Stomach (tissue), 9 donors: Measurements from ENCODE around the gene SCNN1B. TPM values are rescaled to one million over a fixed set of nuclear protein-coding genes. Genes with fewer than 3 reads are reported as not detected.

Experiments used
- DNase-seq, 2 donors: peaks; one replicate each; pipeline versions ENCODE4 v3.0.0 to v3.0.0-alpha.2; 2013 to 2019
- H3K27ac ChIP-seq, 5 donors: fragments of 200-600 bp in 4 of 5; sonication (generic) in 4 of 5; one replicate each; pipeline ENCODE4 v1.5.1; 2013 to 2019; ENCODE audit warnings: mild to moderate bottlenecking in 1 of 5, moderate library complexity in 1 of 5
- H3K27me3 ChIP-seq, 3 donors: fragments of 200-600 bp; sonication (generic); one replicate each; pipeline ENCODE4 v1.5.1; 2017 to 2019; ENCODE audit warnings: mixed run types in 1 of 3
- H3K36me3 ChIP-seq, 4 donors: fragments of 200-600 bp; sonication (generic); 1 replicate in 3 of 4; 2 replicates in 1 of 4; pipeline ENCODE4 v1.5.1; 2016 to 2019
- H3K4me1 ChIP-seq, 4 donors: fragments of 200-600 bp; sonication (generic); one replicate each; pipeline ENCODE4 v1.5.1; 2016 to 2019
- H3K4me3 ChIP-seq, 4 donors: fragments of 200-600 bp; sonication (generic) in 3 of 4; one replicate each; pipeline ENCODE4 v1.5.1; 2016 to 2019; ENCODE audit warnings: mild to moderate bottlenecking in 1 of 4
- H3K9me3 ChIP-seq, 4 donors: fragments of 200-600 bp; sonication (generic); one replicate each; pipeline ENCODE4 v1.5.1; 2016 to 2019
- CTCF ChIP-seq, 7 experiments: fragments of 450-650 bp in 4 of 7; fragments of 200-600 bp in 3 of 7; sonication (generic) in 3 of 7; IDR thresholded peaks; one replicate each; pipeline ENCODE4 v1.5.1; 2016 to 2019; ENCODE audit warnings: antibody characterized with exemption in 7 of 7, control low read depth in 2 of 7, mild to moderate bottlenecking in 1 of 7
- EP300 ChIP-seq: sonication (generic); formaldehyde crosslinking; IDR thresholded peaks from one replicate; pipeline ENCODE4 v1.6.1; 2017; ENCODE audit warnings: antibody characterized with exemption
- POLR2A ChIP-seq, 4 donors: fragments of 450-650 bp; IDR thresholded peaks; one replicate each; pipeline ENCODE4 v1.6.1; 2016; ENCODE audit warnings: antibody characterized with exemption in 4 of 4, control low read depth in 2 of 4, mild to moderate bottlenecking in 1 of 4, moderate library complexity in 1 of 4
- POLR2AphosphoS5 ChIP-seq, 3 donors: sonication (generic); formaldehyde crosslinking; IDR thresholded peaks; one replicate each; pipeline ENCODE4 v1.6.1; 2016; ENCODE audit warnings: antibody characterized with exemption in 3 of 3
- WGBS, 5 donors: extraction: QIAGEN DNeasy Blood & Tissue Kit in 3 of 5; methylation state at CpG; one replicate each; pipeline versions ENCODE4 v1.1.5 to v1.1.7; 2013 to 2018; 5-methylcytosine and 5-hydroxymethylcytosine counted together
- intact Hi-C: fragments of 100-400 bp; cut with DNase I; formaldehyde crosslinking; loops from one replicate; pipeline ENCODE4 v1.15.1; 2023; ENCODE audit warnings: low total_unique reads
- polyA plus RNA-seq, 3 donors: library from polyadenylated mRNA; stranded (reverse); fragments of 200-250 nt; gene quantifications; one replicate each; pipeline ENCODE4 v1.2.3, GENCODE V29; 2013
- total RNA-seq, 5 donors: library from RNA; depleted of rRNA; stranded (reverse); fragments of >200 nt; gene quantifications; one replicate each; pipeline versions ENCODE4 v1.1.0 to v1.2.3, GENCODE V29; 2014 to 2016
- donor health status: healthy with polysubstance abuse.
- donor health status: Bipolar disorder and iron deficiency.
- donor health status: healthy.

Gene SCNN1B
- total and polyA plus RNA-seq, 8 donors = 4.1 to 97.3 (median 21.8) TPM

GRCh38 chr16:23282568-23282967 lies 19.5 kb upstream of the SCNN1B start:
- WGBS, 5 donors = 62 to 92% (median 77%) methylated on average over 1 of the region's 1 CpG
- no peak overlapping the region for H3K27ac ChIP-seq

GRCh38 chr16:23283571-23283970 lies 18.5 kb upstream of the SCNN1B start:
- H3K36me3 ChIP-seq = no peaks in the 10 kb centered on the region
- no peak overlapping the region for H3K27ac ChIP-seq
- H3K9me3 ChIP-seq = no peaks in the 10 kb centered on the region
- no peak for DNase-seq
- intact Hi-C loops = no loop called here
- no peaks in the 10 kb centered on the region for H3K4me1 ChIP-seq
- 60 to 88% (median 78%) methylated on average over 2 of the region's 2 CpGs for WGBS, 5 donors
- H3K27me3 ChIP-seq = peaks cover 0 to 33% (median 0%) of the 10 kb centered on the region in 3 donors
- no peak for TF ChIP-seq CTCF (IDR thresholded peaks at IDR 0.05)
- TF ChIP-seq POLR2AphosphoS5 (IDR thresholded peaks at IDR 0.05) = no peak
- TF ChIP-seq POLR2A (IDR thresholded peaks at IDR 0.05) = no peak
- TF ChIP-seq EP300 = no peak
- H3K4me3 ChIP-seq = no peak overlapping the region

More at GRCh38 chr16:23282568-23282967, 19.5 kb upstream of the SCNN1B start:
- H3K36me3 ChIP-seq = no peaks in the 10 kb centered on the region
- no peaks in the 10 kb centered on the region for H3K4me1 ChIP-seq
- no peak for DNase-seq
- TF ChIP-seq CTCF (IDR thresholded peaks at IDR 0.05) = no peak
- no peak for TF ChIP-seq POLR2A (IDR thresholded peaks at IDR 0.05)
- no peak for TF ChIP-seq POLR2AphosphoS5 (IDR thresholded peaks at IDR 0.05)
- no peak for TF ChIP-seq EP300
- no peak overlapping the region for H3K4me3 ChIP-seq
- intact Hi-C loops = no loop called here
- H3K27me3 ChIP-seq = peaks cover 0 to 33% (median 0%) of the 10 kb centered on the region in 3 donors
- no peaks in the 10 kb centered on the region for H3K9me3 ChIP-seq

- DNase-seq = no peak
- H3K27ac ChIP-seq = no peak overlapping the region
- TF ChIP-seq POLR2A (IDR thresholded peaks at IDR 0.05) = no peak
- TF ChIP-seq POLR2AphosphoS5 (IDR thresholded peaks at IDR 0.05) = no peak
- no peak for TF ChIP-seq CTCF (IDR thresholded peaks at IDR 0.05)
- no peak for TF ChIP-seq EP300
- no peaks in the 10 kb centered on the region for H3K36me3 ChIP-seq
- 34 to 55% (median 53%) methylated on average over 2 of the region's 2 CpGs for WGBS, 5 donors
- no peak overlapping the region for H3K4me3 ChIP-seq
- H3K27me3 ChIP-seq = peaks cover 0 to 31% (median 0%) of the 10 kb centered on the region in 3 donors
- H3K4me1 ChIP-seq = no peaks in the 10 kb centered on the region
- no peaks in the 10 kb centered on the region for H3K9me3 ChIP-seq
- intact Hi-C loops = no loop called here
Observed at GRCh38 chr16:23284584-23284983, 17.5 kb upstream of the SCNN1B start.

- no peak overlapping the region for H3K27ac ChIP-seq
- WGBS, 5 donors = 73 to 82% (median 76%) methylated on average over 4 of the region's 4 CpGs
- no peak for TF ChIP-seq CTCF (IDR thresholded peaks at IDR 0.05)
- no peak for TF ChIP-seq EP300
- TF ChIP-seq POLR2A (IDR thresholded peaks at IDR 0.05) = no peak
- no peak for TF ChIP-seq POLR2AphosphoS5 (IDR thresholded peaks at IDR 0.05)
- H3K9me3 ChIP-seq = no peaks in the 10 kb centered on the region
- no peaks in the 10 kb centered on the region for H3K4me1 ChIP-seq
- no peak for DNase-seq
- no peaks in the 10 kb centered on the region for H3K36me3 ChIP-seq
- peaks cover 0 to 28% (median 0%) of the 10 kb centered on the region in 3 donors for H3K27me3 ChIP-seq
- no peak overlapping the region for H3K4me3 ChIP-seq
- intact Hi-C loops = no loop called here
Observed at GRCh38 chr16:23286131-23286532, 16.0 kb upstream of the SCNN1B start.
